Breast epithelium (tissue), 3 donors: ENCODE measurements around the gene ERFL.

Source experiments
- POLR2A ChIP-seq: fragments of 450-650 bp; IDR thresholded peaks from one replicate; pipeline ENCODE4 v1.6.1; 2016; ENCODE audit warnings: antibody characterized with exemption, mild to moderate bottlenecking, moderate library complexity
- POLR2AphosphoS5 ChIP-seq, 3 donors: sonication (generic); formaldehyde crosslinking; IDR thresholded peaks; one replicate each; pipeline ENCODE4 v1.6.1; 2017; ENCODE audit warnings: antibody characterized with exemption in 3 of 3
- TF ChIP-seq, protein P1 (sequence below), 3 donors: fragments of 450-650 bp; IDR thresholded peaks; one replicate each; pipeline ENCODE4 v1.5.1; 2016 to 2017; ENCODE audit warnings: antibody characterized with exemption in 3 of 3, mild to moderate bottlenecking in 3 of 3, moderate library complexity in 3 of 3

GRCh38 chr19:41934849-41935374 lies 6.7 kb upstream of the ERFL start:
- TF ChIP-seq, protein P1, sequence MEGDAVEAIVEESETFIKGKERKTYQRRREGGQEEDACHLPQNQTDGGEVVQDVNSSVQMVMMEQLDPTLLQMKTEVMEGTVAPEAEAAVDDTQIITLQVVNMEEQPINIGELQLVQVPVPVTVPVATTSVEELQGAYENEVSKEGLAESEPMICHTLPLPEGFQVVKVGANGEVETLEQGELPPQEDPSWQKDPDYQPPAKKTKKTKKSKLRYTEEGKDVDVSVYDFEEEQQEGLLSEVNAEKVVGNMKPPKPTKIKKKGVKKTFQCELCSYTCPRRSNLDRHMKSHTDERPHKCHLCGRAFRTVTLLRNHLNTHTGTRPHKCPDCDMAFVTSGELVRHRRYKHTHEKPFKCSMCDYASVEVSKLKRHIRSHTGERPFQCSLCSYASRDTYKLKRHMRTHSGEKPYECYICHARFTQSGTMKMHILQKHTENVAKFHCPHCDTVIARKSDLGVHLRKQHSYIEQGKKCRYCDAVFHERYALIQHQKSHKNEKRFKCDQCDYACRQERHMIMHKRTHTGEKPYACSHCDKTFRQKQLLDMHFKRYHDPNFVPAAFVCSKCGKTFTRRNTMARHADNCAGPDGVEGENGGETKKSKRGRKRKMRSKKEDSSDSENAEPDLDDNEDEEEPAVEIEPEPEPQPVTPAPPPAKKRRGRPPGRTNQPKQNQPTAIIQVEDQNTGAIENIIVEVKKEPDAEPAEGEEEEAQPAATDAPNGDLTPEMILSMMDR (IDR thresholded peaks at IDR 0.05): peak; percentile 75 to 77 (median 76)
- TF ChIP-seq POLR2A (no peak), POLR2AphosphoS5 (IDR thresholded peaks at IDR 0.05) (no peak)
